Gastroesophageal sphincter (tissue), 4 donors: ENCODE measurements around the gene APBB3. TPM values are rescaled to one million over a fixed set of nuclear protein-coding genes. Genes with fewer than 3 reads are reported as not detected.
A peak's percentile ranks its signal among the peaks of the same experiment; 100 is the strongest.
"Not testable (repeated sequence)": the region's sequence is repeated elsewhere in the genome, so short reads cannot be mapped to it uniquely, and the experiment has no call there.

Source experiments
- ATAC-seq: fragments of 150-250 bp; one replicate; pipeline ENCODE4 v1.9.1; 2016; ENCODE audit warnings: mild to moderate bottlenecking, moderate library complexity
- H3K27ac ChIP-seq, 4 donors: fragments of 200-600 bp; sonication (generic) in 3 of 4; 1 replicate in 3 of 4; 2 replicates in 1 of 4; pipeline ENCODE4 v1.5.1; 2016 to 2019
- H3K27me3 ChIP-seq: fragments of 200-600 bp; sonication (generic); one replicate; pipeline ENCODE4 v1.5.1; 2019
- H3K36me3 ChIP-seq, 2 donors: fragments of 200-600 bp; sonication (generic); one replicate each; pipeline ENCODE4 v1.5.1; 2019; ENCODE audit warnings: control low read depth in 1 of 2
- H3K4me1 ChIP-seq, 3 donors: fragments of 200-600 bp; sonication (generic); 1 replicate in 2 of 3; 2 replicates in 1 of 3; pipeline ENCODE4 v1.5.1; 2016 to 2019; ENCODE audit warnings: control low read depth in 2 of 3
- H3K4me3 ChIP-seq, 2 donors: fragments of 200-600 bp; sonication (generic); one replicate each; pipeline ENCODE4 v1.5.1; 2019; ENCODE audit warnings: mild to moderate bottlenecking in 1 of 2, moderate library complexity in 1 of 2
- H3K9me3 ChIP-seq, 3 donors: fragments of 200-600 bp; sonication (generic); one replicate each; pipeline ENCODE4 v1.5.1; 2017 to 2019; ENCODE audit warnings: control low read depth in 2 of 3
- CTCF ChIP-seq, 4 experiments: fragments of 200-600 bp in 2 of 4; fragments of 450-650 bp in 2 of 4; sonication (generic) in 1 of 4; IDR thresholded peaks; one replicate each; pipeline ENCODE4 v1.5.1; 2017 to 2019; ENCODE audit warnings: antibody characterized with exemption in 4 of 4, mild to moderate bottlenecking in 2 of 4, moderate library complexity in 2 of 4
- EP300 ChIP-seq: sonication (generic); formaldehyde crosslinking; IDR thresholded peaks from one replicate; pipeline ENCODE4 v1.6.1; 2017; ENCODE audit warnings: antibody characterized with exemption, mild to moderate bottlenecking
- POLR2A ChIP-seq, 2 donors: fragments of 450-650 bp; IDR thresholded peaks; one replicate each; pipeline ENCODE4 v1.6.1; 2017; ENCODE audit warnings: antibody characterized with exemption in 2 of 2, mild to moderate bottlenecking in 2 of 2, moderate library complexity in 1 of 2
- POLR2AphosphoS5 ChIP-seq: sonication (generic); formaldehyde crosslinking; IDR thresholded peaks from one replicate; pipeline ENCODE4 v1.6.1; 2017; ENCODE audit warnings: antibody characterized with exemption
- WGBS, 2 donors: methylation state at CpG; one replicate each; pipeline ENCODE4 v1.1.5; 2018; ENCODE audit warnings: low coverage in 1 of 2; 5-methylcytosine and 5-hydroxymethylcytosine counted together
- total RNA-seq, 4 donors: library from RNA; depleted of rRNA; stranded (reverse); fragments of >200 nt; gene quantifications; one replicate each; pipeline ENCODE4 v1.1.0, GENCODE V29; 2016

APBB3 gene
- total RNA-seq, 4 donors from 2014 or later = 9.7 to 25.1 (median 17.5) TPM

GRCh38 chr5:140591747-140592372 is 27.5 kb upstream of the APBB3 start:
- WGBS, 2 donors = 68 to 89% methylated on average over 2 of the region's 5 CpGs
- TF ChIP-seq POLR2AphosphoS5 (no peak), POLR2A (IDR thresholded peaks at IDR 0.05) (no peak), EP300 (no peak)
- no peaks in the 10 kb centered on the region for H3K4me1 ChIP-seq
- H3K9me3 ChIP-seq = no peaks in the 10 kb centered on the region
- peak overlapping the region in 1 of 4 donors; percentile 18 for H3K27ac ChIP-seq
- H3K36me3 ChIP-seq = no peaks in the 10 kb centered on the region
- no peak for ATAC-seq
- peaks cover 5% of the 10 kb centered on the region for H3K27me3 ChIP-seq
- H3K4me3 ChIP-seq = no peak overlapping the region

- H3K27ac ChIP-seq = no peak overlapping the region
- H3K36me3 ChIP-seq = no peaks in the 10 kb centered on the region
- no peak overlapping the region for H3K4me3 ChIP-seq
- peaks cover 5% of the 10 kb centered on the region for H3K27me3 ChIP-seq
- no peak for TF ChIP-seq EP300
- no peak for TF ChIP-seq POLR2AphosphoS5
- no peak for TF ChIP-seq CTCF (IDR thresholded peaks at IDR 0.05)
- no peak for TF ChIP-seq POLR2A (IDR thresholded peaks at IDR 0.05)
- ATAC-seq = no peak
- 89 to 91% methylated on average over 1 to 3 of the region's 7 CpGs for WGBS, 2 donors
- H3K9me3 ChIP-seq = no peaks in the 10 kb centered on the region
- no peaks in the 10 kb centered on the region for H3K4me1 ChIP-seq
These were observed 26.5 kb upstream of the APBB3 start for GRCh38 chr5:140590861-140591260.

GRCh38 chr5:140588311-140589070 is 24.1 kb upstream of the APBB3 start:
- peak overlapping the region in 1 of 4 donors; percentile 26 for H3K27ac ChIP-seq
- WGBS, 2 donors = 38 to 39% methylated on average over 5 of the region's 5 CpGs
- H3K4me1 ChIP-seq = no peaks in the 10 kb centered on the region
- no peaks in the 10 kb centered on the region for H3K27me3 ChIP-seq
- H3K9me3 ChIP-seq = no peaks in the 10 kb centered on the region
- no peak overlapping the region for H3K4me3 ChIP-seq
- no peaks in the 10 kb centered on the region for H3K36me3 ChIP-seq
- peak; percentile 62 for ATAC-seq
- TF ChIP-seq EP300 = no peak
- no peak for TF ChIP-seq POLR2AphosphoS5
- TF ChIP-seq CTCF (IDR thresholded peaks at IDR 0.05) = no peak
- TF ChIP-seq POLR2A (IDR thresholded peaks at IDR 0.05) = no peak

GRCh38 chr5:140587495-140587894 is 23.1 kb upstream of the APBB3 start:
- Histone ChIP-seq H3K9me3 (peaks cover 0 to 6% (median 0%) of the 10 kb centered on the region in 3 donors), H3K4me3 (no peak overlapping the region), H3K36me3 (no peaks in the 10 kb centered on the region), H3K27ac (no peak overlapping the region), H3K27me3 (no peaks in the 10 kb centered on the region), H3K4me1 (no peaks in the 10 kb centered on the region)
- WGBS, 2 donors = 100% methylated on average over 1 of the region's 1 CpG
- TF ChIP-seq POLR2AphosphoS5 (no peak), CTCF (IDR thresholded peaks at IDR 0.05) (no peak), EP300 (no peak), POLR2A (IDR thresholded peaks at IDR 0.05) (no peak)
- no peak for ATAC-seq

GRCh38 chr5:140579188-140579747 is 14.9 kb upstream of the APBB3 start:
- H3K36me3 ChIP-seq, H3K27me3 ChIP-seq, ATAC-seq, H3K27ac ChIP-seq, H3K9me3 ChIP-seq, H3K4me1 ChIP-seq, H3K4me3 ChIP-seq: not testable (repeated sequence)
- TF ChIP-seq CTCF (IDR thresholded peaks at IDR 0.05) = peak in 1 of 4 experiments; percentile 15
- WGBS, 2 donors = 93% methylated on average over 6 of the region's 6 CpGs
